ENCODE data around the gene SPATA6.
"Not testable (repeated sequence)": the region's sequence is repeated elsewhere in the genome, so short reads cannot be mapped to it uniquely, and the experiment has no call there.

The SPATA6 gene

DNA sequence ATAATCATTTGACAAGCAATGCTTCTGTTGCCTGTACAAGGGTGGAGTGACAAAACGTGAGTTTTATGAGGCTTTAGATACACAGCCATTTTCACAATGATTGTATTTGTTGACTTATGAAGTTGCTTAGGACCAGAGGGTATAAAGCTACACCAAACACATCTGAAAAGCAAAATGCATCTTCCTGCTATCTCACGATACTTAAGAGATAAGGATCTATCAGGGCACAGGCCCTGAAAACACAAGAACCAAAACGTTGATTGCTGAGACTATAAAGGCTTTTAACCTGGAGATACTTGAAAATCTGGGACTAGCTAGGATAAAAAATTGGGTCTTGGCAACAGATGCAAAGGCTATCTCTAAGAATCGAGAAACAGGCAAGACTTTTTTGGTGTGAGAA is 133.7 kb downstream of the SPATA6 start:
- no peak for DNase-seq

DNA sequence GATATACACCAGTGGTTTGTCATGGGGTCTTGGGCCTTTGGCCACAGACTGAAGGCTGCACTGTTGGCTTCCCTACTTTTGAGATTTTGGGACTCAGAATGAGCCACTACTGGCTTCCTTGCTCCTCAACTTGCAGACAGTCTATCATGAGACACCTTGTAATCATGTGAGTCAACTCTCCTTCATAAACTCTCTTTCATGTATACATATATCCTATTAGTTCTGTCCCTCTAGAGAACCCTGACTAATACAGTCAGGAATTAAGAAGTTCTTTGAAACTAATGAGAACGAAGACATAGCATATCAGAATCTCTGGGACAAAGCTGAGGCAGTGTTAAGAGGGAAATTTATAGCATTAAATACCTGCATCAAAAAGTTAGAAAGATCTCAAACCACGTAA is 138.7 kb downstream of the SPATA6 start:
- DNase-seq: no peak

DNA sequence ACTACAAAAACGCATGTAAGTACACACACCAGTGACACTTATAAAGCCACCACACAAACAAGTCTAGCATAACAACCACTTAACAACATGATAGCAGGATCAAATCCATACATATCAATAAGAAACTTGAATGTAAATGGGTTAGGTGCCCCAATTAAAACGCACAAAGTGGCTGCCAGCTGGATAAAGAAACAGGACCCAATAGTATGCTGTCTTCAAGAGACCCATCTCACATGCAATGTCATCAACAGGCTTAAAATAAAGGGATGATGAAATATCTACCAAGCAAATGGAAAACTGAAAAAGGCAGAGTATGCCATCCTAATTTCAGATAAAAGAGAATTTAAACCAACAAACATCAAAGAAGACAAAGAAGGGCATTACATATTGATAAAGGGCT is 139.9 kb downstream of the SPATA6 start:
- no peak for DNase-seq

DNA sequence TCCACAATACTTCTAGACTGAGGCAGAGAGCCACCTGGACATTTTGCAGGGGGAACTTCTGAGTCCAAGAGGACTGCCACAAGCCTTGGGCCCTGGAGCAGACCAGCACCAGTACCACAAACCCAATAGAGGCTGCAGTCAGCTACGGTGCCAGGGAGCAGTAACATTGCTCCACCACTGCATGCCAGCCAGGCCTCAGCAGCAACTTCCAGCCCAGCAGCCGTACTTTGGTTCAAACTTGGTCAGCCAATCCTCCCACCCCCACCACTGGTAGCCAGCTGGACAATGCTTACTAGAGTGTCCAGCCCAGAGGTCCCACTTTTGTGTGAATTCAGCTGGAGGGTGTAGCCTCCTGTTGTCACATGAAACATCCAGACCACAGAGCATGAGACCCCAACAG is 142.1 kb downstream of the SPATA6 start:
- no peak for DNase-seq

DNA sequence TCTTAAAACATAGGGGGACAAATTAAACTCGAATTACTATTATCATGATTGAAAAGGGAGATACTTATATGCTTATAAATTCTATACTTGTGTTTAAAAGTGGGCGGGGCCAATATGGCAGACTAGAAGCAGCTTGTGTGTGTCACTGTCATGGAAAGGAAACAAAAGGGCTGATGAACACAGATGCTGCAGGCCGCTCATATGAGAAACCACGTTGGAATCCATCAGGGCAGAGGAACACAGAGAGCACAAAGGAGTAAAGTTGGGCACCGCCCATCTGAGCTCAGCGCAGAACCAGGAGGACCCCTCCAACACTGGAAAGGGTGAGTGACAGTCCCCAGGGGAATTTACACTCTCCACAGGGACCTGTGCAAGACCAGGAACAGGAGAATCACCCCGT is 142.5 kb downstream of the SPATA6 start:
- DNase-seq: no peak

DNA sequence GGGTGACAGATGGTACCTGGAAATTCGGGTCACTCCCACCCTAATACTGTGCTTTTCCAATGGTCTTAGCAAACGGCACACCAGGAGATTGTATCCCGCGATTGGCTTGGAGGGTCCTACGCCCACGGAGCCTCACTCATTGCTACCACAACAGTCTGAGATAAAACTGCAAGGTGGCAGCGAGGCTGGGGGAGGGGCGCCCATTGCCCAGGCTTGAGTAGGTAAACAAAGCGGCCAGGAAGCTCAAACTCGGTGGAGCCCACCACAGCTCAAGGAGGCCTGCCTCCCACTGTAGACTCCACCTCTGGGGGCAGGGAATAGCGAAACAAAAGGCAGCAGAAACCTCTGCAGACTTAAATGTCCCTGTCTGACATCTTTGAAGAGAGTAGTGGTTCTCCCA is 160.2 kb downstream of the SPATA6 start:
- DNase-seq: not testable (repeated sequence)

DNA sequence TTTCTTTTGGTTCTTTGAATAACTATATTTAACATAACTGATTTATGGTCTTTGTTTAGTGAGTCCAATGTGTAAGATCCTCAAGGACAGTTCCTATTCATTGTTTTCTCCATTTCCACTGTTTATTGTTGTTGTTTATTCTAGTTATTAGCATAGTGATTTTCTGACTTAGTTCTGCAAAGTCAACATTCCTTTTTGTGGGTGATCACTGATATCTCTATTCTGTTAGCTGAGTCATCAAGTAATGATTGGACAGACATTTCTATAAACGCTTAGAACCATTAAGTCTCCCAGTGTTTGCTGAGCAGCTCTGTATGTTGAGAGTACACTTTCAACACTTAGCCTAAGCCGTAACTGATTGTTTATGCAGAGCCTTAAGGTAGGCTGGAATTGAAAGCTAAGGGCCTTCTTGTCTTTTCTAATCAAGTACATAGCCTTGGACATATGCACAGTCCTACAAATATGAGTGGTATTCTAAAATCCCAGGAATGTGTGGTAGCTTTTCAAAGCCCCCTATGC is 162.4 kb downstream of the SPATA6 start:
- DNase-seq: no peak

DNA sequence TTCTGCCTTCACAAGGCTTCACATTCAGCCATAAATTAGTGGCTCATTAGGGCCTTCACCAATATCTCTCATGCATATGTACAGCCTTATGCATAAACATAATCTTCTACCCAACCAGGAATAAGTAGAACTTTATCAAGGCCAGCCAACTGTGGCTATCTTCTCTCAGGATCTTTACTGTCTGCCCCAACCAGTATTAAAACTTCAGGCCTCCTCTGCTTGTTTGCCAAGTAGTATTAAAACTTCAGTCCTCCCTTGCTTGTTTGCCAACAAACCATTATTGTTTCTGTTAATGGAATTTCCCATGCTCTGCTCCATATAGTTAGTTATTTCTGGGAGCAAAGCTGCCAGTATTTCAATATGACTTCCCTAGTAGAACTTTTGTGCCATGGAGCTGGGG is 169.4 kb downstream of the SPATA6 start:
- DNase-seq: no peak

DNA sequence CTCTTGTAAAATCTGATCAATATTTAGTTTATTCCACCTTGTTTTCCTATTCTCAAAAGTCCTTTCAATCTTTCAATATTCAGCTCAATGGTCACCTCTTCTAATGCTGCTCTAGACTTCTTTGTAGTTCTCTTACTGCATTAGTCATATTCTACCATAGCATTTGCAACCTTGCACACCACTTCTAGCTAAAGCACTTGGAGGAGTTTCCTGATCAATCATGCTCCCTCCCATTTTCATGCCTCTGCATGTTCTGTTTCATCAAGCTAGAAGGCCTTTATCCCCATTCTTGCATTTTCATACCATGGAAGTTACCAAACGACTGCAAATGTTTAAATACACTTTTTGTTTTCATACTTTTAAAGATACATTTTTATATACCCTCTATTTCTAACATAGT is 177.3 kb downstream of the SPATA6 start:
- no peak for DNase-seq

DNA sequence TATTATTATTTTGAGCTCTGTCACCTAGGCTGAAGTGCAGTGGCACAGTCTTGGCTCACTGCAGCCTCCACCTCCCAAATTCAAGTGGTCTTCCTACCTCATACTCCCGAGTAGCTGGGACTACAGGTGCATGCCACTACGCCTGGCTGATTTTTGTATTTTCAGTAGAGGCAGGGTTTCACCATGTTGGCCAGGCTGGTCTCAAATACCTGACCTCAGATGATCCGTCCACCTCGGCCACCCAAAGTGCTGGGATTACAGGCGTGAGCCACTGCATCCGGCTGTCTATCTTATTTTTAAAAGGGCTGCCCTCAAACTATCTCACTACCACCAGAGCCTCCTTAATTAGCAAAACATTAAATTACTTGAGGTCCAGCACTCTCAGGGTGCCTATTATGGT is 177.9 kb downstream of the SPATA6 start:
- not testable (repeated sequence) for DNase-seq

DNA sequence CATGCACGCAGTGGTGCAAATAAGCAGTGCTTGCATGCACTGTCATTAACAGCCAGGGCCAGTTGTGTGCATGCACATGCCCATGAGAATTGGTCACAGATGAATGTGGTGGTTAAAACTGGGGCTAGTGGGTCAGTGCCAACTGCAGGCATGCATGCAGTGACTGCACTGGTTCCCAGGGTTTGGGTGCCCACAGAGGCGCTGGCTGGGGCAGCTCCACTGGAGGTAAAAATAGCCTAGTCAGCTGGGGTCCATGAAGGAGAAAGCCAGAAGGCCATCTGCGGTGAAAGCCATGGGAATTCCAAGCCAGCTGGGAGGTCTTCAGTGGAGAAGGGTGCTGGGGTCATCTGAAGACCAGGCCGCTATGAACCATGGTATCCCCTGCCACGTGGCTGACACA is 179.3 kb downstream of the SPATA6 start:
- no peak for DNase-seq

DNA sequence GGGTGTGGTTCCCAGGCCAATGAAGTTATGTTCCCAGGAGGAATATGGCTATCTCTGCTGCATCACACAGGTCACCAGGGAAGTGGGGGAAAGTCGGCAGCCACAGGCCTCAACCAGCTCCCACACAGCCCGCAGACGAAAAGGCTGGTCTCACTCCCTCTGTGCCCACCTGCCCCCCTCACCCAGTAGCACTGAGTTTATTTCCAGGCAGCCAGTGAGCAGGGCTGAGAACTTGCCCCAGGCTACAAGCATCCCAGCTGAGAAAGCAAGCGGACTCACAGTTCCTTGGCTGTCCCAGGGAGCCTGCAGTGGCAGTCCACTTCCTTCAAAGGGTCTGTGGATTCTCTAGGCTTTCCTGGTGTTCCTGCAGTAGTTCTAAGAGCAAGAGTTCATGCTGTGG is 180.6 kb downstream of the SPATA6 start:
- no peak for DNase-seq

DNA sequence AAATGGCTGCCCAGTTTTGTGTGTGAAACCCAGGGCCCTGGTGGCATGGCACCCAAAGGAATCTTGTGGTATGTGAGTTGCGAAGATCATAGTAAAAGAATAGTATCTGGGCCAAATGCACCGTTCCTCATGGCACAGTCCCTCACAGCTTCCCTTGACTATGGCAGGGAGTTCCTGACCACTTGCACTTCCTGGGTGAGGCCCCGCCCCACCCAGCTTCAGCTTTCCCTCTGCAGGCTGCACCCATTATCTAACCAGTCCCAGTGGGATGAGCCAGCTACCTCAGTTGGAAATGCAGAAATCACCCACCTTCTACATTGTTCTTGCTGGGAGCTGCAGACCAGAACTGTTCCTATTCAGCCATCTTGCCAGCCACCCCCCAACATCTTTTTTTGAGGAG is 186.5 kb downstream of the SPATA6 start:
- no peak for DNase-seq

DNA sequence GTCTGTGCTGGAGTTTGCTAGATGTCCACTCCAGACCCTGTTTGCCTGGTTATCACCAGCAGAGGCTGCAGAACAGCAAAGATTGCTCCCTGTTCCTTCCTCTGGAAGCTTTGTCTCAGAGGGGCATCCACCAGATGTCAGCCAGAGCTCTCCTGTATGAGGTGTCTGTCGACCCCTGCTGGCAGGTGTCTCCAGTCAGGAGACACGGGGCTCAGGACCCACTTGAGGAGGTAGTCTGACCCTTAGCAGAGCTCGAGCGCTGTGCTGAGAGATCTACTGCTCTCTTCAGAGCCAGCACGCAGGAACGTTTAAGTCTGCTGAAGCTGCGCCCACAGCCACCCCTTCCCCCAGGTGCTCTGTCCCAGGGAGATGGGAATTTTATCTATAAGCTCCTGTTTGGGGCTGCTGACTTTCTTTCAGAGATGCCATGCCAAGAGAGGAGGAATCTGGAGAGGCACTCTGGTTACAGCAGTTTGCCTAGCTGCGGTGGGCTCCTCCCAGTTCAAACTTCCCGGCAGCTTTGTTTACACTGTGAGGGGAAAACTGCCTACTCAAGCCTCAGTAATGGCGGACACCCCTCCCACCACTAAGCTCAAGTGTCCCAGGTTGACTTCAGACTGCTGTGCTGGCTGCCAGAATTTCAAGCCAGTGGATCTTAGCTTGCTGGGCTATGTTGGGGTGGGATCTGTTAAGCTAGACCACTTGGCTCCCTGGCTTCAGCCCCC is 187.1 kb downstream of the SPATA6 start:
- not testable (repeated sequence) for DNase-seq

DNA sequence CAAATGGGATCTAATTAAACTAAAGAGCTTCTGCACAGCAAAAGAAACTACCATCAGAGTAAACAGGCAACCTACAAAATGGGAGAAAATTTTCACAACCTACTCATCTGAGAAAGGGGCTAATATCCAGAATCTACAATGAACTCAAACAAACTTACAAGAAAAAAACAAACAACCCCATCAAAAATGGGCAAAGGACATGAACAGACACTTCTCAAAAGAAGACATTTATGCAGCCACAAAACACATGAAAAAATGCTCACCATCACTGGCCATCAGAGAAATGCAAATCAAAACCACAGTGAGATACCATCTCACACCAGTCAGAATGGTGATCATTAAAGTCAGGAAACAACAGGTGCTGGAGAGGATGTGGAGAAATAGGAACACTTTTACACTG is 189.7 kb downstream of the SPATA6 start:
- DNase-seq: not testable (repeated sequence)

DNA sequence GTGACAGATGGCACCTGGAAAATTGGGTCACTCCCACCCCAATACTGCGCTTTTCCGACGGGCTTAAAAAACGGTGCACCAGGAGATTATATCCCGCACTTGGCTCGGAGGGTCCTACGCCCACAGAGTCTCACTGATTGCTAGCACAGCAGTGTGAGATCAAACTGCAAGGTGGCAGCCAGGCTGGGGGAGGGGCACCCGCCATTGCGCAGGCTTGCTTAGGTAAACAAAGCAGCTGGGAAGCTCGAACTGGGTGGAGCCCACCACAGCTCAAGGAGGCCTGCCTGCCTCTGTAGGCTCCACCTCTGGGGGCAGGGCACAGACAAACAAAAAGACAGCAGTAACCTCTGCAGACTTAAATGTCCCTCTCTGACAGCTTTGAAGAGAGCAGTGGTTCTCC is 194.6 kb downstream of the SPATA6 start:
- not testable (repeated sequence) for DNase-seq

DNA sequence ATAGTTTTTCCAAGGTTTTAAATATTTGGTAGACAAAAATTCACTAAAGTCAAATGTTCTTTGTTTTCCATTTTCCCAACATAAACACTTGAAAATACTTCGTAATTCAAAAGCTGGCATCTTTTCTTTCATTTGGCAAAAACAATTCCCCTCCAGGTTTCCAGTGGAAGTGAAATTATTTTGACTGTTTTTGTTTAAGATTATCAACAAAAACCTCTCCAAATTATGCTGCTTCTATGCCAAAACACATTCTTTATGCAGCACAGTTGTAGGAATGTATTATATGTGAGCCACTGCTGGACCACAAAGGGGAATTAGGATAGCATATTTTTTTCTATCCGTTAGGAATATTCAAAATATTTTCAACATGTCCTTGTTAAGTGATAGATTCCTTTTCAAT is 205.4 kb downstream of the SPATA6 start:
- no peak for DNase-seq

DNA sequence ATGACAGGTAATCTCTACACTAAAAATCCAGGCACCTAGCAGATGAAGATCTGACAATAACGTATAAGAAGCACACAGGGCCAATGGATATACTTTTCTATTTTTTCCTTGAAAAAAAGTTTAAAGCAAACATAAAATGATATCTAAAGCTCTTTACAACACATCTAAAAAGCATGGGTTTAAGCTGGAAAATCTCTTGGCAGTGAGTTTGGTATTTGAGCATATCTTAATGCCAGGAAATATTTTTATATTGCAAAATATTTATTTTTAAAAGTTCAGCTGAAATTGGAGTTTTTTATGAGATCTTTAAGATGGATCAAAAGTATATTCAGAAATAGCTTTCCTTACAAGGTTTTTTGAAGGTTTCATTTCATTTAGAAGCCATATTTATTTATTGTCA is 209.0 kb downstream of the SPATA6 start:
- DNase-seq: no peak

DNA sequence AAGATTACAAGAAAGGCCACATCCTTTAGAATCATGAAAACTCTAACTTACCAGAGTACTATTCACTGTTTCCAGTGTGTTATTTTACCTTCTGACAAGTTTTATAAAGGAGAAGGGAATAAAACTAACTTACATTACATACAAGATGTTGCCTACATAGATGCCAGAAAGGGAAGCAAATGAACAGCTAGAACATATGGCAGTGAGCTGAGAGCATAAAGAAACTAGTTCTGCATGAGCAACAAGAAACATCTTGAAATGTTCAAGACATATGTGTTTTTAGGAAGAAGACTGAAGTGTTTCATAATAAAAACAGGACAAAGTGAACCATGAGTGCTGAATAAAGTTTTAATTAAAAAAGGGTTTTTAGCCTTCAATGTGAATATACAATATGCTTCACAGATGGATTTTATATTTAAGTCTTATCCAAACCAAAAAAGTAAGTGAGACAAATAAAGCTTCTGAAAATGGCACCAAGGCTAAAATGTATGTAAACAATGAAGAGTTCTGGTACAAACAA is 210.1 kb downstream of the SPATA6 start:
- DNase-seq: no peak

DNA sequence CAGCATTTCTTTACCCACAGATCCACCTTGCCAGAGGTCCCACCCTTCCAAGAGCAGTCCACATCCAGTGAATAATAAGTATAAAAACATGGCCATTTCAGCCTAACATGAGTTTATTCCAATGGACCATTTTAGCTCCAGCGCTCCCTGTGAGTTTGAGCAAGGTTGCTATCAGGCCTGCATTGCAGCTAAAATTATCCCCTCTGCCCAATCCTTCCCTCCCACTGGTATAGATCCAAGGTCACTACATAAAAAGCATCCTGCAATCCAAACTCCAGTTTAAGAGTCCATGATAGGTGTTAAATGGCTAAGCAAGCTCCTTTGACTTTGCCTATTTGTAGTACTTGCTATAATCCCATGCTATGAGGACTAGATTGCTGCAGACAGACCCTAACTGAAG is 213.9 kb downstream of the SPATA6 start:
- DNase-seq: no peak

DNA sequence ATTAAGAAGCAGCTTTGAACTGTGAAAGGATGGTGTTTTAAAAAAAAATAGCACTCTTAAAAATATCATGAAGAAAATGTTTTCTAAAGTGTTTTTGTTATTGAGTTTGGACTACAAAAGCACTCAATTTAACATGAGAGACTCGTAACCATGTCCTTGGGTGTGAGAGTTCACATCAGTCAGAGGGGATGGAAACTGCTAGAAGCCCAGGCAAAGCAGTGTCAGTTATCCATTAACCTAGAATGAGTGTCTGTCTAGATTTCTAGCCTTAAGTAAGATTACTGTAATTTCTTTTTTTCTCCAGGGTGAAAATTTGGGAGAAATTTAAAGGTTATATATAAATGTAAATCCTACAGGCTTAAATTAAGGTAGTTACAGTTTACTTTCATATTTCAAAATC is 217.8 kb downstream of the SPATA6 start:
- no peak for DNase-seq

DNA sequence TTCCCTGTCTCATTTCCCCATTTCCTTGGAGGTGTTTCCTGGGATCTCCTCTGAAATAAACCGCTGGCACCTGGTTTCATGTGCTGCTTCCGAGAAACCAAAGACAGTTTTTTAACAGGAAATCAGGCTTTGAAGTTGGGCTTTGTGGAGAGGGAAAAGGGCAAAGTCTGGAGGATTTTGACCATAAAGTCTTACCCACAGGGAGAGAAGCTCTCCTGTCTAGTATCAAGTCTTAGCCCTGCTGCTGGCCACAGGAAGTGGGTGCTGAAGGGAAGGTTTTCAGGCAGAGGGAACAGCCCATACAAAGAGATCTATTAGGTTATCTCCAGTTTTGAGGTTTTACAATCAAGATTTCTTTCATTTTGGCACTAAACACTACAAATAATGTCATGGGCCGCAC is 220.2 kb downstream of the SPATA6 start:
- peak; percentile 19 for DNase-seq

DNA sequence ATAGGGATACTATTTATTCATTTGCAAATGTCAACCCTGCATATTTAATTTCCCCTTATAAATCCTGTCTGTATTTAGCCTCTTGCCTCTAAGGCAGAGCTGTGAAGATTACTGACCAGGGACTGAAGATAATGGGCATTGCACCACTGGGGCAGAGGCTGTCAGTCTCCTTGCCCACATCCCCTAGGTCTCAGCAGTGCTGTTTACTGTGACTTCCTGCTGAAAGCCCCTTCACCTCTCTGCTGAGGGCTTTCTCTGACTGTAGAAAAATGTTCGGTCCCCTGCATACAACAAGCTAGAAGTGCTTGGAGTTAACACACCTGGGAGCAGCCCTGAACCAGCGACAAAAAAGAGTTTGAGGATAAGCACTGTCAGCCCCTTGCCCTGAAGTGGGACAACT is 220.7 kb downstream of the SPATA6 start:
- DNase-seq: peak; percentile 24

DNA sequence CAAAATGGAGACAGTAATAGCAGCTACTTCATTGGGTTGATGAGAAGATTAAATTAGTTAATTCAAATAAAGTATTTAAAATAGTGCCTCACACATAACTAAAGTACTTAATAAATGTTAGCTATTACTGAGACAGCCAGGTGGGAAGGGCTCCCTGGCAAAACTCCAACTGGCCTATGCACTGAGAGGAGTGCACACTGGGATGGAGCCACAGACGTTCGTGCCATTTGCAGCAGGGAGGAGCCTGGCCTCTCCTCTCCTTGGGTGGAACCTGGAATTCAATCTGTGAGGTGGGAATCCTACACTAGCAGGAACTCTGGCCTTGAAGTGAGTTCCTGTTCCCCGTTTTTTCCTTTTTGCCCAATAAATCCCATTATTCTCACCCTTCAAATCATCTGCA is 221.4 kb downstream of the SPATA6 start:
- no peak for DNase-seq

DNA sequence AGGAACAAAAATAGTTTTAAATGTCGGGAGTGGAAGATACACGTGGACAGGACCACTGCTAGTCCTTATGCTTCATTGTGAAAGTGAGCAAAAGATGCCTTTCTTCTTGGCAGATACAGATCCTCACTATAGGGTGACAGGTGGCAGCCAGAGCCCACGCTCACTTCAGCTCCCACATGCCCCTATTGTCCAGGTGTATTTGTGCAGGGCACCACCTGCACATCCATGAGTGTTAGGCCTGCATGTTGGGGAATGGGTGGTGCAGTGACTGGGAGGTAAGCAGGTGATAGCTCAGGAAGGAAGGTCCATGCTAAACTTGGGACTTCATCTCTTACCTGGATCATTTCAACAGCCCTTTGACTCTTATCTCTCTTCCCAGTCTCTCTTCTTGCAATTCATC is 222.1 kb downstream of the SPATA6 start:
- DNase-seq: no peak
